ENCODE results near the gene DLD. TPM values are rescaled to one million over a fixed set of nuclear protein-coding genes. Genes with fewer than 3 reads are reported as not detected.

Gene DLD
- total and polyA plus RNA-seq, 2 experiments from 2014 or later = 38.1 to 76.2 TPM

DNA sequence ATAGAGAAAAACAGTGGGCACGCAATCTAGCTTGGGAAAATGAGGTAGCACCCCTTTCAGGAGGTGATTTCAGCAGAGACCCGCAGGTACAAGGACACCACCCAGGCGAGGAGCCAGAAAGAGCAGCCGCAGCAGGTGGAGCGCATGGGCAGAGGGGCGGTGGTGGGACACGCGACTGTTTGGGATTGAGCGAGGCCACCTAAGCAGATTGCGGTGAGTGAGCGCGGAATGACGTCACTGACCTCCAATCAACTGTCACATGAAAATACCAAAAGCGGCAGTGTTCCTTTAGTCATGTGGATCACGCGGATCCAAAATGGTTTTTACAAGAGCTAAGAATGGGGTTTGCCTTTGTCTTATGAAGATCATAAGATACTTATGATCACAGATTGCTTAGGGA, 47.8 kb upstream of the DLD start:
- Mint-ChIP-seq H3K27ac (no peak overlapping the region), H3K27me3 (ENCODE audit: insufficient read depth, low read depth, poor library complexity) (no peaks in the 10 kb centered on the region), H3K36me3 (ENCODE audit: low read depth) (0 out of 3 replicates have a peak, but pooled peaks cover 5% of the 10 kb centered on the region), H3K4me3 (no peak overlapping the region), H3K9me3 (peaks cover 11% of the 10 kb centered on the region), H3K4me1 (no peaks in the 10 kb centered on the region)
- Histone ChIP-seq H3K27me3 (ENCODE audit: insufficient read depth) (no peaks in the 10 kb centered on the region), H3K27ac (ENCODE audit: low read depth) (no peak overlapping the region), H3K9me2 (ENCODE audit: insufficient read depth) (no peaks in the 10 kb centered on the region), H3F3A (replicated peaks; ENCODE audit: low read depth) (no peaks in the 10 kb centered on the region), H3K4me2 (no peak overlapping the region), H4K20me1 (replicated peaks; ENCODE audit: insufficient read depth) (no peaks in the 10 kb centered on the region), H2AFZ (peak overlapping the region; percentile 94), H3K79me2 (replicated peaks; ENCODE audit: insufficient read depth) (no peaks in the 10 kb centered on the region), H3K4me1 (ENCODE audit: insufficient read depth) (no peaks in the 10 kb centered on the region), H3K4me3 (no peak overlapping the region), H3K36me3 (ENCODE audit: insufficient read depth) (no peaks in the 10 kb centered on the region)
- no peak for TF ChIP-seq JUNB (IDR thresholded peaks at IDR 0.05; ENCODE audit: unreplicated experiment)
- TF ChIP-seq STAT1 (IDR thresholded peaks at IDR 0.05; ENCODE audit: unreplicated experiment) = no peak
- no peak for TF ChIP-seq ZNF114 (CRISPR knock-in tag; IDR thresholded peaks at IDR 0.05)
- TF ChIP-seq POLR2AphosphoS5 (IDR thresholded peaks at IDR 0.05; ENCODE audit: low read depth) = no peak
- TF ChIP-seq, protein P1, sequence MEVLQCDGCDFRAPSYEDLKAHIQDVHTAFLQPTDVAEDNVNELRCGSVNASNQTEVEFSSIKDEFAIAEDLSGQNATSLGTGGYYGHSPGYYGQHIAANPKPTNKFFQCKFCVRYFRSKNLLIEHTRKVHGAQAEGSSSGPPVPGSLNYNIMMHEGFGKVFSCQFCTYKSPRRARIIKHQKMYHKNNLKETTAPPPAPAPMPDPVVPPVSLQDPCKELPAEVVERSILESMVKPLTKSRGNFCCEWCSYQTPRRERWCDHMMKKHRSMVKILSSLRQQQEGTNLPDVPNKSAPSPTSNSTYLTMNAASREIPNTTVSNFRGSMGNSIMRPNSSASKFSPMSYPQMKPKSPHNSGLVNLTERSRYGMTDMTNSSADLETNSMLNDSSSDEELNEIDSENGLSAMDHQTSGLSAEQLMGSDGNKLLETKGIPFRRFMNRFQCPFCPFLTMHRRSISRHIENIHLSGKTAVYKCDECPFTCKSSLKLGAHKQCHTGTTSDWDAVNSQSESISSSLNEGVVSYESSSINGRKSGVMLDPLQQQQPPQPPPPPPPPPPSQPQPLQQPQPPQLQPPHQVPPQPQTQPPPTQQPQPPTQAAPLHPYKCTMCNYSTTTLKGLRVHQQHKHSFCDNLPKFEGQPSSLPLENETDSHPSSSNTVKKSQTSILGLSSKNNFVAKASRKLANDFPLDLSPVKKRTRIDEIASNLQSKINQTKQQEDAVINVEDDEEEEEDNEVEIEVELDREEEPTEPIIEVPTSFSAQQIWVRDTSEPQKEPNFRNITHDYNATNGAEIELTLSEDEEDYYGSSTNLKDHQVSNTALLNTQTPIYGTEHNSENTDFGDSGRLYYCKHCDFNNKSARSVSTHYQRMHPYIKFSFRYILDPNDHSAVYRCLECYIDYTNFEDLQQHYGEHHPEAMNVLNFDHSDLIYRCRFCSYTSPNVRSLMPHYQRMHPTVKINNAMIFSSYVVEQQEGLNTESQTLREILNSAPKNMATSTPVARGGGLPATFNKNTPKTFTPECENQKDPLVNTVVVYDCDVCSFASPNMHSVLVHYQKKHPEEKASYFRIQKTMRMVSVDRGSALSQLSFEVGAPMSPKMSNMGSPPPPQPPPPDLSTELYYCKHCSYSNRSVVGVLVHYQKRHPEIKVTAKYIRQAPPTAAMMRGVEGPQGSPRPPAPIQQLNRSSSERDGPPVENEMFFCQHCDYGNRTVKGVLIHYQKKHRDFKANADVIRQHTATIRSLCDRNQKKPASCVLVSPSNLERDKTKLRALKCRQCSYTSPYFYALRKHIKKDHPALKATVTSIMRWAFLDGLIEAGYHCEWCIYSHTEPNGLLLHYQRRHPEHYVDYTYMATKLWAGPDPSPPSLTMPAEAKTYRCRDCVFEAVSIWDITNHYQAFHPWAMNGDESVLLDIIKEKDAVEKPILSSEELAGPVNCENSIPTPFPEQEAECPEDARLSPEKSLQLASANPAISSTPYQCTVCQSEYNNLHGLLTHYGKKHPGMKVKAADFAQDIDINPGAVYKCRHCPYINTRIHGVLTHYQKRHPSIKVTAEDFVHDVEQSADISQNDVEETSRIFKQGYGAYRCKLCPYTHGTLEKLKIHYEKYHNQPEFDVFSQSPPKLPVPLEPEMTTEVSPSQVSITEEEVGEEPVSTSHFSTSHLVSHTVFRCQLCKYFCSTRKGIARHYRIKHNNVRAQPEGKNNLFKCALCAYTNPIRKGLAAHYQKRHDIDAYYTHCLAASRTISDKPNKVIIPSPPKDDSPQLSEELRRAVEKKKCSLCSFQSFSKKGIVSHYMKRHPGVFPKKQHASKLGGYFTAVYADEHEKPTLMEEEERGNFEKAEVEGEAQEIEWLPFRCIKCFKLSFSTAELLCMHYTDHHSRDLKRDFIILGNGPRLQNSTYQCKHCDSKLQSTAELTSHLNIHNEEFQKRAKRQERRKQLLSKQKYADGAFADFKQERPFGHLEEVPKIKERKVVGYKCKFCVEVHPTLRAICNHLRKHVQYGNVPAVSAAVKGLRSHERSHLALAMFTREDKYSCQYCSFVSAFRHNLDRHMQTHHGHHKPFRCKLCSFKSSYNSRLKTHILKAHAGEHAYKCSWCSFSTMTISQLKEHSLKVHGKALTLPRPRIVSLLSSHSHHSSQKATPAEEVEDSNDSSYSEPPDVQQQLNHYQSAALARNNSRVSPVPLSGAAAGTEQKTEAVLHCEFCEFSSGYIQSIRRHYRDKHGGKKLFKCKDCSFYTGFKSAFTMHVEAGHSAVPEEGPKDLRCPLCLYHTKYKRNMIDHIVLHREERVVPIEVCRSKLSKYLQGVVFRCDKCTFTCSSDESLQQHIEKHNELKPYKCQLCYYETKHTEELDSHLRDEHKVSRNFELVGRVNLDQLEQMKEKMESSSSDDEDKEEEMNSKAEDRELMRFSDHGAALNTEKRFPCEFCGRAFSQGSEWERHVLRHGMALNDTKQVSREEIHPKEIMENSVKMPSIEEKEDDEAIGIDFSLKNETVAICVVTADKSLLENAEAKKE (CRISPR knock-in tag; IDR thresholded peaks at IDR 0.05) = no peak
- TF ChIP-seq CREB1 (CRISPR knock-in tag; IDR thresholded peaks at IDR 0.05; ENCODE audit: low read depth) = no peak
- no peak for TF ChIP-seq EZH2 (IDR thresholded peaks at IDR 0.05; ENCODE audit: low read depth, unreplicated experiment)
- TF ChIP-seq, protein P2, sequence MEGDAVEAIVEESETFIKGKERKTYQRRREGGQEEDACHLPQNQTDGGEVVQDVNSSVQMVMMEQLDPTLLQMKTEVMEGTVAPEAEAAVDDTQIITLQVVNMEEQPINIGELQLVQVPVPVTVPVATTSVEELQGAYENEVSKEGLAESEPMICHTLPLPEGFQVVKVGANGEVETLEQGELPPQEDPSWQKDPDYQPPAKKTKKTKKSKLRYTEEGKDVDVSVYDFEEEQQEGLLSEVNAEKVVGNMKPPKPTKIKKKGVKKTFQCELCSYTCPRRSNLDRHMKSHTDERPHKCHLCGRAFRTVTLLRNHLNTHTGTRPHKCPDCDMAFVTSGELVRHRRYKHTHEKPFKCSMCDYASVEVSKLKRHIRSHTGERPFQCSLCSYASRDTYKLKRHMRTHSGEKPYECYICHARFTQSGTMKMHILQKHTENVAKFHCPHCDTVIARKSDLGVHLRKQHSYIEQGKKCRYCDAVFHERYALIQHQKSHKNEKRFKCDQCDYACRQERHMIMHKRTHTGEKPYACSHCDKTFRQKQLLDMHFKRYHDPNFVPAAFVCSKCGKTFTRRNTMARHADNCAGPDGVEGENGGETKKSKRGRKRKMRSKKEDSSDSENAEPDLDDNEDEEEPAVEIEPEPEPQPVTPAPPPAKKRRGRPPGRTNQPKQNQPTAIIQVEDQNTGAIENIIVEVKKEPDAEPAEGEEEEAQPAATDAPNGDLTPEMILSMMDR (conservative IDR thresholded peaks at IDR 0.05; ENCODE audit: low read depth in 2 of 2) = no peak
- TF ChIP-seq ZNF331 (CRISPR knock-in tag; IDR thresholded peaks at IDR 0.05; ENCODE audit: low read depth) = no peak
- TF ChIP-seq, protein P3, sequence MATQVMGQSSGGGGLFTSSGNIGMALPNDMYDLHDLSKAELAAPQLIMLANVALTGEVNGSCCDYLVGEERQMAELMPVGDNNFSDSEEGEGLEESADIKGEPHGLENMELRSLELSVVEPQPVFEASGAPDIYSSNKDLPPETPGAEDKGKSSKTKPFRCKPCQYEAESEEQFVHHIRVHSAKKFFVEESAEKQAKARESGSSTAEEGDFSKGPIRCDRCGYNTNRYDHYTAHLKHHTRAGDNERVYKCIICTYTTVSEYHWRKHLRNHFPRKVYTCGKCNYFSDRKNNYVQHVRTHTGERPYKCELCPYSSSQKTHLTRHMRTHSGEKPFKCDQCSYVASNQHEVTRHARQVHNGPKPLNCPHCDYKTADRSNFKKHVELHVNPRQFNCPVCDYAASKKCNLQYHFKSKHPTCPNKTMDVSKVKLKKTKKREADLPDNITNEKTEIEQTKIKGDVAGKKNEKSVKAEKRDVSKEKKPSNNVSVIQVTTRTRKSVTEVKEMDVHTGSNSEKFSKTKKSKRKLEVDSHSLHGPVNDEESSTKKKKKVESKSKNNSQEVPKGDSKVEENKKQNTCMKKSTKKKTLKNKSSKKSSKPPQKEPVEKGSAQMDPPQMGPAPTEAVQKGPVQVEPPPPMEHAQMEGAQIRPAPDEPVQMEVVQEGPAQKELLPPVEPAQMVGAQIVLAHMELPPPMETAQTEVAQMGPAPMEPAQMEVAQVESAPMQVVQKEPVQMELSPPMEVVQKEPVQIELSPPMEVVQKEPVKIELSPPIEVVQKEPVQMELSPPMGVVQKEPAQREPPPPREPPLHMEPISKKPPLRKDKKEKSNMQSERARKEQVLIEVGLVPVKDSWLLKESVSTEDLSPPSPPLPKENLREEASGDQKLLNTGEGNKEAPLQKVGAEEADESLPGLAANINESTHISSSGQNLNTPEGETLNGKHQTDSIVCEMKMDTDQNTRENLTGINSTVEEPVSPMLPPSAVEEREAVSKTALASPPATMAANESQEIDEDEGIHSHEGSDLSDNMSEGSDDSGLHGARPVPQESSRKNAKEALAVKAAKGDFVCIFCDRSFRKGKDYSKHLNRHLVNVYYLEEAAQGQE (IDR thresholded peaks at IDR 0.05; ENCODE audit: unreplicated experiment) = no peak
- TF ChIP-seq, protein P4, sequence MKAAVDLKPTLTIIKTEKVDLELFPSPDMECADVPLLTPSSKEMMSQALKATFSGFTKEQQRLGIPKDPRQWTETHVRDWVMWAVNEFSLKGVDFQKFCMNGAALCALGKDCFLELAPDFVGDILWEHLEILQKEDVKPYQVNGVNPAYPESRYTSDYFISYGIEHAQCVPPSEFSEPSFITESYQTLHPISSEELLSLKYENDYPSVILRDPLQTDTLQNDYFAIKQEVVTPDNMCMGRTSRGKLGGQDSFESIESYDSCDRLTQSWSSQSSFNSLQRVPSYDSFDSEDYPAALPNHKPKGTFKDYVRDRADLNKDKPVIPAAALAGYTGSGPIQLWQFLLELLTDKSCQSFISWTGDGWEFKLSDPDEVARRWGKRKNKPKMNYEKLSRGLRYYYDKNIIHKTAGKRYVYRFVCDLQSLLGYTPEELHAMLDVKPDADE (IDR thresholded peaks at IDR 0.05) = no peak
- TF ChIP-seq NANOG (IDR thresholded peaks at IDR 0.05; ENCODE audit: borderline replicate concordance) = no peak
- no peak for TF ChIP-seq EZH2phosphoT487 (IDR thresholded peaks at IDR 0.05; ENCODE audit: unreplicated experiment)
- ATAC-seq = no peak
- peak; percentile 2 for DNase-seq (ENCODE audit: low spot score)

All from GM23338 (cell line).